Measurements from ENCODE around the gene FOXO1.
A peak's percentile ranks its signal among the peaks of the same experiment; 100 is the strongest.
"Not testable (repeated sequence)": the region's sequence is repeated elsewhere in the genome, so short reads cannot be mapped to it uniquely, and the experiment has no call there.

Gene FOXO1

DNA sequence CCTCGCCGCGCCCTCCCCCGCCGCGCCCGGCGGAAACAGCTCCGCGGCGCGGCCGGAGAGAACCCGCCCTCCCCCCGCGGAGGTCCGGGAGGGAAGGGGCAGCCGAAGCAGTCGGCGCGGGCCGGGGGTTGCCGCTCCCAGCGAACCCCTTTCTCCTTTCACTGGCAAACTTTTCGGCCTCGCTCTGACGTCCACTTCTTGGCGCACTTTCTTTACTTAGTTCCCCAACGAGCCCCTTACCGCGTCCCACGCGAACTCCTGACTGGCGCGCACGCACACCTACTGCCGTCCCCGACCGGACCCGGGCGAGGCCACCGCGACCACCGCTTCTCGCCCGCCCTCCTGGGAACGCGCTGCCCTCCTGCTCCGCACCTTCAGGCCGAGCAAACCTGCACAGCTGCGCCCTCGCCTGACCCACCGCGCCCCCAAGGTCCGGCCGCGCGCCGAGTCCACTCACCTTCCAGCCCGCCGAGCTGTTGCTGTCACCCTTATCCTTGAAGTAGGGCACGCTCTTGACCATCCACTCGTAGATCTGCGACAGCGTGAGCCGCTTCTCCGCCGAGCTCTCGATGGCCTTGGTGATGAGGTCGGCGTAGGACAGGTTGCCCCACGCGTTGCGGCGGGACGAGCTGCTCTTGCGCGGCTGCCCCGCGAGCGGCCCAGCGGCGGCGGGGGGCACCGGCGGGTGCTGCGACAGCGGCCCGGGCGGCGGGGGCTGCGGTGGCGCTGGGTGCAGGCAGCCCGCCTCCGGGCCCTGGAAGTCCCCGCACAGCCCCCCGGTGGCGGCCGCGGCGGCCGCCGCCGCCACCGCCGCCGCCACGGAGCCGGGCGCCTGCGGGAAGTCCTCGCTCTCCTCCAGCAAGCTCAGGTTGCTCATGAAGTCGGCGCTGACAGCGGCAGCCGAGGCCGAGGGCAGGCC lies 1.1 kb downstream of the FOXO1 start:
- DNase-seq = peak; percentile 35

- peak; percentile 54 for DNase-seq
These were observed 1.9 kb downstream of the FOXO1 start for GRCh38 chr13:40664350-40665125.

- DNase-seq = not testable (repeated sequence)
These were observed 2.4 kb downstream of the FOXO1 start for GRCh38 chr13:40664100-40664349.

DNA sequence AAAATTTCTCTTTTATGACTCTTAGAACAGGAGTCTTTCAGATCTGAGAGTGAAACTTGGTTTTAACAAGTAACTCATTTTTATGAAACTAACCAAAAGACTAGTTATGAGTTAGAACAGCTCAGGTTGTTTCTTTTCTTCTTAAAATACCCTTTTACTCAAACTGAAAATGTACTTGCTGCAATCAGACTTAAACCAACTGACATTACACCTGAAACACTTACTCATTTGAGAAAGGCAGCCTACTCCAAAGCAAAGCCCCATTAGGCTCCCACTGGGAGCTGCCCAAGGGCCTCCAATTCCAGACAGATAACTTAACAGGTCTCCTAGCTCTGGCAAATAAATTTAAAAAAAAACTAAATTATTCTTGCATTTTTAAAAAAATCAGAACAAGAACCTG lies 3.6 kb downstream of the FOXO1 start:
- no peak for DNase-seq

GRCh38 chr13:40661875-40662665 lies 4.4 kb downstream of the FOXO1 start:
- no peak for DNase-seq

GRCh38 chr13:40660692-40661091 lies 5.7 kb downstream of the FOXO1 start:
- DNase-seq = no peak

DNA sequence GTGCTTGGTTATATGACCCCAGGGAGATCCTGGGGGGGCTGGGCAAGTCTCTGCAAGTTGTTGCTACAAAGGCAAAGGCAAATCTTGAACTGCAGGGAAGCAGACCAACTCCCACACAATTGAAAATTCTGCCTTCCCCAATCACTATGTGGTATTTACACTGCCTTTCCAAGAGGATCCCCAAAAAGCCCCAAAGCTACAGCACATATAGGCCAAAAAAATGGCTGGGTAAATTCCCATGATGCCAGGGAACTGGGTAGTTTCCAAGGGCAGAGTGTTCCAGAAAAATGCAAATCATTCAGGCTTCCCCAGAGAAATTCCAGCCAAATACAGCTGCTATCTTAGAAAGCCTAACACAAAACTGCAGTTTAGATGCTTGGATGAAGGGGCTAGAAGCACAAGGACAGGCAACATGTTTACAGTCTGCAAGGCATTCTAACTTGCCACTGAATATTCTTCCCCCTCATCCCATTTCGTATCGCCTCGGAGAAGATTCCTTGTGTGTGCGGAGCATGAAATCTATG lies 6.2 kb downstream of the FOXO1 start:
- peak; percentile 36 for DNase-seq

GRCh38 chr13:40657951-40658350 lies 8.5 kb downstream of the FOXO1 start:
- DNase-seq = no peak

- no peak for DNase-seq
These were observed 9.1 kb downstream of the FOXO1 start for GRCh38 chr13:40657307-40657706.

- peak; percentile 56 for DNase-seq
These were observed 10.1 kb downstream of the FOXO1 start for GRCh38 chr13:40656358-40656757.

DNA sequence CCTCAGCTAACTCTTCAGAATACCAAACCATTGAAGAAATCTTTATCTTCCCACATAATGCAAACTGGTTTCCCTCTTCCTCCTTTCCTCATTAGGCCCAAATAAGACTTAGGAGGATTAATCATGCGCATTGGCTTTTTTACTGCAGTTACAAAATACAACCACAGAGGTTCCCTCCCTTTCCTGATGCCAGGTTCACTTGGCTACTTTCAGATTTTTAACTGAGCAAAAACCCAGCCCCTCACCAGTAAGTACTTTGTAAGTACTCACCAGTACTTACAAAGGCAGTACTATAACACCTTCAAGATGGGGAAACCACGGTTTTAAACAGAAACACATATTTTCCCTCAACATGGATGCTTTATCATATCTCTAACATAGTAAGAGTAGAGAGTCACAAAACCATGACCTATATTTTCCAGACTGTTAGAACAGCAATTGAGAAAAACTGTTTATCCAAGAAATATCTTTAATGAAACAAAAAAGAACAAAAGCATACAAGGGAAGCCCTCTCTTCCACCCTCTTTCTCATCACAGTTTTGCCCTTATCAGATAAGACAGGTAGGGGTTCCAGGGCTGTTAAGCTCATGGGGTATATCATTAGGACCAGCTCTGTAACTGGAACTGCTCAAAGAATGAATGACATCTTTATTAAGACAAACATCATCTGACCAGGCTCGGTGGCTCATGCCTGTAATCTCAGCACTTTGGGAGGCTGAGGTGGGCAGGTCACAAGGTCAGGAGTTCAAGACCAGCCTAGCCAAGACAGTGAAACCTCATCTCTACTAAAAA lies 12.7 kb downstream of the FOXO1 start:
- DNase-seq = peak; percentile 43

GRCh38 chr13:40652588-40652940 lies 13.9 kb downstream of the FOXO1 start:
- DNase-seq = no peak

GRCh38 chr13:40651866-40652587 lies 14.4 kb downstream of the FOXO1 start:
- DNase-seq = no peak

GRCh38 chr13:40648841-40649240 lies 17.6 kb downstream of the FOXO1 start:
- no peak for DNase-seq

GRCh38 chr13:40648040-40648439 lies 18.4 kb downstream of the FOXO1 start:
- no peak for DNase-seq

DNA sequence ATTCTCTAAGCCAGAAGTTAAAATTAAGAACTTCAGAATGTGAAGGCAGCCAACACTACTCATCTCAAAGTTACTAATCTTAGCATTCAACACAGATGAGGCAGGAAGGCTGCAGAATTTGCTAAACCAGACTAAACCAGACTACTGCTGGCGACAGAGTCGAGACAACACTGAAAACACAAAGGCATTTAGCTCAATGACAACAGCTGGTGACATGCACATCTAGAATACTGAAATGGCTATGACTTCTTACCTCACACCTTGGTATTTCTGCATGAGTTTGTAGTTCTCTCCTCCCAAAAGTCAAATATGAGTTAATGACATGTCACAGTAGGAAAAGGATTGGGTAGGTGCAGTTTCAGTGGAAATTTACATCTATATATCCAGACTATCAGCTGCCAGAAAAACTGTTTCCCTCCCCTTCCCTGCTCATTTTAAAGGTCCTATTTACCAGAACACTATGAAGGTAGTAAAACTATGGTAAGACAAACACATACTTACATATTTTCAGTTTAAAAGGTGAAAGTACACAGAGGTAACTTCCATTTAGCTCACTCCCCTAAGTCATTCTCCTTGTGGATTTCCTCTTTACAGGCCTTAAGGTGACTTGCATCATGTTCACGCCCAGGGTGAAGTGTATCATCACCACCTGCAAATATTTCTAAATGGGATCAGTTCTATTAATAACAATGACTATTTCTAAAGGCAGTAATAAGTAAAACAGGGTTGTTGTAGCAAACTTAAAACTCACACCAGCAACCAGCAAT lies 21.4 kb downstream of the FOXO1 start:
- DNase-seq = no peak

DNA sequence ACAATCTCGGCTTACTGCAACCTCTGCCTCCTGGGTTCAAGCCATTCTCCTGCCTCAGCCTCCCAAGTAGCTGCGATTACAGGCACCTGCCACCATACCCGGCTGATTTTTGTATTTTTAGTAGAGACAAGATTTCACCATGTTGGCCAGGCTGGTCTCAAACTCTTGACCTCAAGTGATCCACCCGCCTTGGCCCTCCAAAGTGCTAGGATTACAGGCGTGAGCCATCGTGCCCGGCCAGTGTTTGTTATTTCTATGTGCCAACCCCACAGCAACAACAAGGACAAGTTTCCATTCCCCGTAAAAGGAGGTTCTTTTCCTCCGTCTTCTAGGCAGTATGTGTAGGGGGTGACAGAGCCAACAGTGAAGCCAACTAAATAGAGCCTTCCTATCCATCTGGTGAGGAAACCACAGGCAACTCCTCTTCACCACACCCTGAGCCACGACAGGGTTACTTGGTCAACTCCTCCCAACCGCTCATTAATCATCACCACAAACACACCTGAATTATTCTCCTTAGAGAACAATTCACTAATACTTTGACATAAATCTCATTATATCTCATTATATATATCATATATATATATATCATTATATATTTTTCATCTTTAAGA lies 25.5 kb downstream of the FOXO1 start:
- no peak for DNase-seq

GRCh38 chr13:40640202-40640601 lies 26.2 kb downstream of the FOXO1 start:
- DNase-seq = no peak

DNA sequence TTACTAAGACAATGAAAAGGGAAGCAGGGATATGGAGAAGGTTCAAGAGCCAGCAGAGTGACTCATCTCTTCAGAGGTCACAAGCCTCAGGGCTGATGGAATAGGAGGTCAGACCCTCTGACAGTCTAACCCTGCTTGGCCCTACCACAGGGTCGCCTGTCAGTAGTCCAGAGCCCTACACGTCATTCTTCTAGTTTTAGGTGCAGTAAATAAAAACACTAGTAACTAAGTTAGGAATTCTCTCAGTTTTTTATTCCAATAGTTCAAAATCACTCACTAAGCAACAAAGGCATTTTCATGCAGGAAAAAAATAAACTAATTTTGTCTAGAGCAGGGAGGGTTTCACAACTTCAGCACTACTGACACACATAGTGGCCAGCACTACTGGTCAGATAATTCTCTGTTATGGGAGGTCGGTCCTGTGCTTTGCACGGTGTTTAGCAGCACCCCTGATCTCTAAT lies 27.2 kb downstream of the FOXO1 start:
- DNase-seq = peak; percentile 86

DNA sequence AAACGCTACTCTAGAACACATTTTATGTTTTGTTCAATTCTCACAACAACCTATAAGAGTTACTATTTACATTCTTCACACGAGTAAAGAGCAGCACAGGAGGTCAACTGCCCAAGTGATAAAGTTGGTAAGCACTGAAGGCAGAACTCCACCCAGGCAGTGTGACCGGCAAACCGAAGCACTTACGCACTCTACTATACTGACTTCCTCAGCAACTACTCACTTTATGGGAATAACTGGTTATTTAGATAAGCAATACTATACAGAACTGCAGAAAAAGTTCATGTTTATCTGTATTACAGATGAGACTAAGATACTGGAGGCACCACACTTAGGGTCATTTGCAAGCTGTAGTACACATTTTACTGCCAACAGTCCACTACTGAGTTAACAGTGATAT lies 28.8 kb downstream of the FOXO1 start:
- DNase-seq = no peak

Measured in suppressor macrophage treated with lipopolysaccharide for 4 hours (primary cell).